Measurements from ENCODE around the gene KIAA1217.
"Not testable (repeated sequence)": the region's sequence is repeated elsewhere in the genome, so short reads cannot be mapped to it uniquely, and the experiment has no call there.

Gene KIAA1217

DNA sequence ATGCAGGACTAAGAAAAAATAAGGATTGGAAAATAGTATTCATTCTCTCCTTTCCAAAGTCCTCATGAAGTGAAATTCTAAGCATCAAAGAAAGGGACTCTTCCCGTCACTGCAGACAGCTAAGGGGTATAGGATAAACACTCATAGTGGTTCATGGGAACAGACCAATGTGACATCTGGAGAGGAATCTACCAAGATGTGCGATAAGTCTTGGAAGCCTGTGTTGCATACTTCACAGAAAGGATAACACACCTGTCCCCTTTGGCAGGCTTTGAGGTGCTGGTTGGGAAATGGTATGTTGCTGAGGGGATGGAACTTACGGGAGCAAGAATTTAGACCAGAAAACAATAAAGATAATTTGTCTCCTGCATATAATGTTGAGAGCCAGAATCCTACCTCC lies 266.7 kb downstream of the KIAA1217 start:
- DNase-seq, result no peak

DNA sequence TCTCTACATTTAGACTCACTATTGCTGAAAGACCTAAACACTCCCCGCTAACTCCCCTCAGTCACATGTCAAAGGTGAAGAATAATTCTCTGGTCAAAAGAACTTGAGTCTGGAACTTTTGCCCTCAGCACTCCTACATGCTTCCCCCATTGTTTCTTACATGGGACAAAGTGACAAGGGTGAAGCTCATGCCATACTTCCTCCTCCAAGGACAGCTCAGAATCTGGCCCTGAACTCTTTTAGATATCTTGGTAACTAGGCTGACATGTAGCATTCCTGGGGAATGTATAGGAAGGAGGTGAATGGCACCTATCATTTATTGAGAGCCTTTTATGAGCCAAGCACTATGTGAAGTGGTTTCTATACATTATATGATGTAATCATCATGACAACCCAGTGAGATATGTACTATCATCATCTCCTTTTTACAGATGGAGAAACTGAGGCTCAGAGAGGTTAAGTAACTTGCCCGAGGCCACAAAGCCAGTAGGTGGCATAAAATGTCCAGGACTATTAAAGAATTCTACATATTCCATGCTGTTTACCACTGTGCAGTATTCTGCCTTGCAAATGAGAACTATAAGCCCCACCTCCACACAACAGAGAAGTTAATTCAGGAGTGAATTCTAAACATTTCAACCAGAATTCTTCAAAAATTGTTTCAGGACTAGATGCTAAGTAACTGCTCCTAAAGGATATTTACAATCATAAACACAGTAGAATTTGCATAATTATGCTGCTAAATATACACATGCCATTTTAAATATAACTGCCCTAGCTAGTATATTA lies 268.2 kb downstream of the KIAA1217 start:
- DNase-seq, result no peak

GRCh38 chr10:24477915-24478314 lies 269.0 kb downstream of the KIAA1217 start:
- DNase-seq, result no peak

DNA sequence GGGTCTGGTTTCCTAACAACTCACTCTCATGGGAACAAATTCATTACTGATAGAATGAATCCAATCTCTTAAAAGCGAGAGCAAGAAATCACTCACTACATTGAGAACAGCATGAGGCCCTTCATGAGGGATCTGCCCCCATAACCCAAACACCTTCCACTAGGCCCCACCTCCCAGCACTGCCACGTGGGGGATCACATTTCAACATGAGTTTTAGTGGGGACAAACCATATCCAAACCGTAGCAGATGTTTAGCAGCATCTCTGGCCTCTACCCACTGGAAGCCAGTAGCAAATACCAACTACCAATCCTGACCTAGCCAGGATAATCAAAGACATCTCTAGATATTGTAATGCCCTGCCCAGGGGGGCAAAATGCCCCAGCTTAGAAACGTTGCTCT lies 270.9 kb downstream of the KIAA1217 start:
- no peak for DNase-seq

DNA sequence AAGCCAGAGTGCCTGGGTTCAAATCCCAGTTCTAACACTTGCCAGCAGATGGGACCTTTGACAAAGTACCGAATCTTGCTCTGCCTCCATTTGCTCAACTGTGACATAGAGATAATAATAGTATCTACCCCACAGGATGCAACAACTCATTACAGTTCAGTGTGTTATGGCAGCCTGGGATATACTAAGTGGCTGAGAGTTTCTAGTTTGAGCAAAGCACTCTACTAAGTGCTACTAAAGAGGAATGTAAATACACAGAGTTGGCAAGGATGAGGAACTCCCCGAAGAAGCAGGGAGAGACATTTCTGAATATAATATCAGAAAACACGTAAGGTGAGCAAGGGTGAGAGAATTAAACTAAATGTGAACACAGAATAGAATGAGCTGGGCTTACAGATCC lies 271.5 kb downstream of the KIAA1217 start:
- no peak for DNase-seq

DNA sequence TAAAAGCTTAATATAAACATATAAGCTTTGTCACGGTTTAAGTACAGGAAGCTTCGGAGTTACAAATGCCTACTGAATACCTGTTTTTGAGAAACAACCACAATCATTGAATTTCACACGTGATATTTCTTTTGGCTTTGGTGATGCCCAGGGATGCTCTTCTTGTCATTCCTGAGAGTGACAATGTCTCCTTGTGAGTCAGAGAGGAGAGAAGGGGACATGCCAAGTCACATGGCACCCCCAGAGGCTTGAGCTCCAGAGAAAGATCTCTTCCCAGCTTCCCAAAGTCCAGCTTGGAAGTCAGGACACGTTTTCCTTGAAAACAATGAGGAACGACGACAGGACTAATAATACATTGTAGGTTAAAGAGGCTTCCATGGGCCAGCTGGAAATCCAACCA lies 272.3 kb downstream of the KIAA1217 start:
- no peak for DNase-seq

- not testable (repeated sequence) for DNase-seq
Observed at GRCh38 chr10:24482713-24483112, 273.8 kb downstream of the KIAA1217 start.

GRCh38 chr10:24483701-24484100 lies 274.8 kb downstream of the KIAA1217 start:
- no peak for DNase-seq

- no peak for DNase-seq
Observed at GRCh38 chr10:24484771-24485170, 275.8 kb downstream of the KIAA1217 start.

DNA sequence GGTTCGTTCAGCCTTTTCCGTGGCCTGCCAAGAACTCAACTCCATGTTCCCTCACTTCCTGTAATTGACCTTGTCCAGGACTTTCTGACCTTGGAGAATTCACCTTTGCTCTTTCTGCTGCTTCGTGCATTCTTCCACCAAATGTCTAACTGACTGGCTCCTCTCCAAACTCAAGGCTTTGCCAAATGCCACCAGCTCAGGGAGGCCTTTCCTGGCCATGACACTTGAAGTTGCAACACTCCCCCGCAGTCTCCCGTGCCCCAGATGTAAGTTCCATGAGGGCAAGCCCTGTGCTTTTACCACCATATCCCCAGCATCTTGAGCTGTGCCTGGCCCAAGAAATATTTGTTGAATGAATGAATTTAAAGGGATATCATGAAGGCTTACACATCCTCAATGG lies 276.4 kb downstream of the KIAA1217 start:
- DNase-seq, result no peak

DNA sequence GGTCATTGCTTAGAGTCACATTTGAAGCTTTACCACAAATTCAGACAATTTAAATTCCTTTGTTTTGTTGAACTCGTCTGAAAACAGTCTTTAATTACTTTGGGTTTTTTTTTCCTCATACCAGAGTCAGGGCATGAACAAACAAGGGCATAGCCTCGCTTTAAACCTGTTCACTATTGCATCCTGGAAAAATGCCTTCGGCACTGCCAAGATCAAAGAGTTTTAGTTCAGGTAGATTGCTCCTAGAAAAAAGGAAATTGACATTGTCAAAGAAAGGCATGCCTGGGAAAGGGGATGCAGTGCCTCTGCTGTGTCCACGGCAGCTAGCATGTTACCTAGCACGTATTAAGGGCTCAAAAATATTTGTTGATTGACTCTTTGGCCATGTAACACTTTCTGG lies 279.7 kb downstream of the KIAA1217 start:
- DNase-seq, result no peak

DNA sequence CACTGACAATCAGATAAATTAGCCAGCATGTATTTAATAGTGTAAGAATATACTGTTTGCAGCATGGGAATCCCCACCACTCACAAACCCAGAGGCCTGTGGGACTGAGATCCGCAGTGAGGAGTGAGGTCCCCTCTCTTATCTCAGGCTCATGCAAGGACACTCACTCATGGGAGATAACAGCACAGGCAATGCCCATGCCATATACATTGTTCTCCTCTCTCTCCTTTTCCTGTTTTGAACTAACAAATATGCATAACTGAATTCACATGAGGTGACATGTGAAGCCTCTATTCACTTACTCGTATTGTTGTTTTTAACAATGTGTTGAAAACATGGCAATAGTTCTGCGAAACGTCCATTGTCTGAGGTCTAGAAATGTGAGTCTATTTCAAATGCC lies 284.2 kb downstream of the KIAA1217 start:
- no peak for DNase-seq

DNA sequence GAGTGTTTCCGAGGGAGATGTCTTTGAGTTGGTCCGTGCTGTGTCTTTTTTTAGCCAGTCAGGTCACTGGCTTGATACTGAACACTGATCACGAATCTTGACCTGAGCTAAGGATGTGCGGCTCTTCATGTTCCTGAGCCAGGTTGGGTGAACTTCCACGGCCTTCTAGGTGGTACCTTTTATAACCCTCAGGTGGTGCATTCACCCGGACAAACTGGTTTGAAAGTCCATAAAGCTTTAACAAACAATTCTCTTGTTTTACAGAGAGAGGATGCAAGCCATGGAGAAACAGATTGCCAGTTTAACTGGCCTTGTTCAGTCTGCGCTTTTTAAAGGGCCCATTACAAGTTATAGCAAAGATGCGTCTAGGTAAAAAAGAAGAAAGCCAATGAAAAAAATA lies 285.3 kb downstream of the KIAA1217 start:
- no peak for DNase-seq

GRCh38 chr10:24494777-24495176 lies 285.8 kb downstream of the KIAA1217 start:
- no peak for DNase-seq

DNA sequence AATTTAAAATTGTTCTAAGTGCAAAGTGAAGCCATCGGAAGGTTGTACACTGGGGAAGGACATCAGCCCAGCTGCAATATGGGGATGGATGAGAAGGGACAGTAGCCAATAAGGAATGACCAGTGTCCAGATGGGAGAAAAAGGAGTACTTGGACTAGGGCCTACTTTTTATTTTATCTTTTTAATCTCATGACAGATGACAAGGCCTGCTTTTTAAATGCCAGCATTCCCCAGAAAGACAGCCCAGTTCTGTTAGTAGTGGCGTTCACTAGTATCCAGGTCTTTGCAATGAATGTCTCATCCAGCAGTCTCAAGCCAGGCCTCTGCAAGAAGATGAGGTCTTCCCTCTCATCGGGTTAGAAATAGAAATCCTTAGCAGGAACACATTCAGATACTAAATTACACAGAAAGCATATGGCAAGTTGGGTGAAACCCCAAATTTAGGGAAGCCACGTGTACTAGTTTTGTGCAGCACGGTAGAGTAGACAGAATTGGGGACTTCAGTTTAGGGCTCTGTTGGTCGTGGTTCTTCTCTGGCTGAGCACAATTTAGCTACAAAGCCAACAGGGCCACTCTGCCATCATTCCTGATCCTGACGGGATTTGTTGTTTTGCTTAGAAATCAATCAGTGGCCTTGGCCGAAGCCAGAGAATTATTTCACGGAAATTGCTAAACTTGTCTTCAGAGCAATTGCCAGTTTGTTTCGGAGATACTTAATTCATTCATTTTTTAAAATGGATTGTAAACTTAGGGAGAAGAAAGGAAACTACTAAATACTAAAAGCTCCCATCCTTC lies 286.9 kb downstream of the KIAA1217 start:
- no peak for DNase-seq

DNA sequence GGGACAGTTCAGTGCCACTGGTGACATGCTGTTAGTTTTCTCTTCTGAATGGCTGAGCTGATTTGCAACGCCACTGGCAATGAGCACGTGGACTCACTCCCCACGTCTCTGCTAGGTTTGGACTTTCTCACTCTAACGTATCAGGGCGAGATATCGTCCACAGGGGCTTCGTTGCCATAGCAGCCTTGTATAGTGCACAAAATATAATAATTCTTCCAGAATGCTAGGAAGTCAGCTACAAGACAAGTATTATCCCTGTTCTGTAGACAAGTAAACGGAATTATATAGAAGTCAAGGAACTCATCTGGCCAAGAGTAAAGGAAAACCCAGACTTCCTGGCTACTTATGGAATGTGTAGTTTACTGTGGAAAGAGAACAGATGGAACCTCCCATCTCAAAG lies 288.0 kb downstream of the KIAA1217 start:
- DNase-seq, result no peak

DNA sequence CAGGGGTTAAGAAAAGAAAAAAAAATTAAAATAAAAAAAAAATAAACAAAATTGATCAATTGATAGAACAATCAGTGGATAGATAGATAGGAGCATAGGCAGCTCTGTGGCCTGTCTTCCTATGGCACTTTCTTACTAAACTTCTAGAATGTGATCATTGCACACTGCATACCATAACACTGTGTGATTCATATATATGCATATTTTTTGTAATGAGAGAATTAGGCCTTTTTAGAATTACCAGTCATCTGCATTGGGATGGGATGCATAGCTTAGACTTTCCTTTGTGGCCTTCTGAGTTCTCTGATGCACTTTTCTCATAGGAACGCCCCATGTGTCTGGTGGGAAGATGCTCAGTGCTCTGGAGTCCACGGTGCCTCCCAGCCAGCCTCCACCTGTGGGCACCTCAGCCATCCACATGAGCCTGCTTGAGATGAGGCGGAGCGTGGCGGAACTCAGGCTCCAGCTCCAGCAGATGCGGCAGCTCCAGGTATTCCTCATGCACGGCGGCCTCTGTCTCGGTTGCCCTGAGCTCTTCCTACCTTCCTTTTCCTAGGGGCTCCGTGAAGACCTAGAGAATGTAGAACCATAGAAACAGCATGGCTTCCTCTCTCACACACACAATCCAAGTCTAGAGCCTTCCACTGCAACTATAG lies 292.2 kb downstream of the KIAA1217 start:
- DNase-seq, result no peak

DNA sequence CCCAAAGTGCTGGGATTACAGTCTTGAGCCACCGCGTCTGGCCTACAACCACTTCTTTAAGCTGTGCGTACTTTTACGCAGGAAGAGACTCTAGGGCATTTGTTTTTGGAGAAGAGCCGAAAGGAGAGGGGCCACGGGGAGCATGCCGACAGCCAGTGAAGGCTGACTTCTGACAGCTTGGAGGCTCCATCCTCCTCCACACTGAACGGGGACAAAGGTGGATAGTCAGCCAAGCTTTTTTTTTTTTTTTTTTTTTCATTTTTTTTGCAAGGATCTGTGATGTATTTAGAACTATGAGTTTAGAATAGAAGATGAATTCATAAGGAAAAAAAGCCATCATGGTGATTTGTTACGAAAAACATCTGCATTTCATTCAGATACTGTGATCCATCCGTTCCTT lies 293.1 kb downstream of the KIAA1217 start:
- no peak for DNase-seq

DNA sequence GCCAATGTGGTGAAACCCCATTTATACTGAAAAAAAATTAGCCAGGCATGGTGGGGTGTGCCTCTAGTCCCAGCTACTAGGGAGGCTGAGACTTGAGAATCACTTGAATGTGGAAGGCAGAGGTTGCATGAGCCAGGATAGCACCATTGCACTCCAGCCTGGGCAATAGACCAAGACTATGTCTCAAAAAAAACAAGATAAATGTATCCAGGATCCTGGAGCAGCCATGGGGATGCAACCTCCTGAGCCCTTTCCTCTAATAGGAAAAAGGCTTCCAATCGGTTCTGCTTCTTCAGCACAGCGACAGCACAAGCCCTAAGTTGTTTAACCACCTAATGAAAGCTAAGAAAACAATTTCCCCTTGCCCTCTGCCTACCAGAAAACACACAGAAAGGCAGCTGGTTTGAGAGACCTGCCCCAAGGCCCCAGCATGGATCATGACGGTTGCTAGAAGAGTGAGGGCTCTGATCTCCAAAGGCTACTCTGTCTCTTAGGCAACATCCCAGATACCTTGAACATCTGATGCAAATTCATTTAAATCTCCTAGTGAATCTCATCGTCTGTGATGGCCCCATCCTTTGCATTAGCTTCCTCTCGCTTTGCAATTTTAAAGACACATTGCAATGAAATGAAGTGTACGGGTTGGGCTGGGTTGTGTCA lies 294.0 kb downstream of the KIAA1217 start:
- no peak for DNase-seq

- DNase-seq, result peak; percentile 29
Observed at GRCh38 chr10:24503461-24504320, 294.8 kb downstream of the KIAA1217 start.

DNA sequence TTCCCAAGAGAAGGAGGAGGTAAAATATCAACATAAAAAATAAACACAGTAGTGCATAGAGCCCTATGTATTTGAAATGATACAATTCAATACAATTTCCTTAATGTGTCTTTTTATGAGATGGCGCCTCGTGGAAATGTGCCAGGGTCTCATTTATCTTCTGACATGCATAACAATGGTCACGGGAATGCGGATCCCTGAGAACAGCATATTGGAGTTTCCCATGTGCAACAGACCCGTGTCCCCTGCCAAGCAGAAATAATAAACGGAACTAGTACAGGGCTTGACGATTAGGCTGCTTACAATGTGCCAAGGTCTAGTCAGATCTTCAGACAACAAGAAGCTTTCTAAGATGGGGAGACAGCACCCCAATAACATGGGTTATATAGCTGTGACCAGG lies 296.8 kb downstream of the KIAA1217 start:
- DNase-seq, result no peak

DNA sequence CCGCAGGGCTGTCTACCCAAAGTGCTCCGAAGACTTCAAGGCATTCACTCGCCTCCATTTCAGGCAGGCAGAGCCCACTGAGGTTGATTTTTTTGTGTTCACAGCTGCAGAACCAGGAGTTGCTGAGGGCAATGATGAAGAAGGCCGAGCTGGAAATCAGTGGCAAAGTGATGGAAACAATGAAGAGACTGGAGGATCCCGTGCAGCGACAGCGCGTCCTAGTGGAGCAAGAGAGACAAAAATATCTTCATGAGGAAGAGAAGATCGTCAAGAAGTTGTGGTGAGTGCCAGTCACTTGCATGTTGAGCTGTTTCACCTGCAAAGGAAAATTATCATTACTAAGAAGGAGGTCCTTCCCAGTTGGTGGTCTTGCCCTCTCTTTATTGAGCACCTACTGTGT lies 304.2 kb downstream of the KIAA1217 start:
- no peak for DNase-seq

All from suppressor macrophage treated with lipopolysaccharide for 4 hours (primary cell).